Stomach smooth muscle (tissue), 2 donors: ENCODE data around the gene PTPN1.

ENCODE experiments used
- H3K27ac ChIP-seq: one replicate; pipeline ENCODE4 v1.7.0; 2013; ENCODE audit warnings: mild to moderate bottlenecking, low read length, inconsistent platforms
- H3K27me3 ChIP-seq, 2 donors: one replicate each; pipeline ENCODE4 v1.7.0; 2013; ENCODE audit warnings: low read length in 2 of 2; ENCODE audit not compliant: insufficient read depth in 2 of 2, control insufficient read depth in 1 of 2
- H3K36me3 ChIP-seq, 2 donors: one replicate each; pipeline ENCODE4 v1.7.0; 2013; ENCODE audit warnings: low read length in 2 of 2; ENCODE audit not compliant: control insufficient read depth in 2 of 2, insufficient read depth in 2 of 2
- H3K4me1 ChIP-seq: one replicate; pipeline ENCODE4 v1.7.0; 2013; ENCODE audit warnings: low read length; ENCODE audit not compliant: control insufficient read depth, insufficient read depth
- H3K4me3 ChIP-seq, 2 donors: one replicate each; pipeline ENCODE4 v1.7.0; 2013; ENCODE audit warnings: low read length in 2 of 2
- H3K9ac ChIP-seq, 2 donors: one replicate each; pipeline ENCODE4 v1.7.0; 2013; ENCODE audit warnings: low read length in 2 of 2, mild to moderate bottlenecking in 1 of 2
- H3K9me3 ChIP-seq, 2 donors: one replicate each; pipeline ENCODE4 v1.7.0; 2013; ENCODE audit warnings: low read length in 2 of 2; ENCODE audit not compliant: control insufficient read depth in 2 of 2
- donor health status: healthy.
- donor health status: Pancreatic carcinoma.

Gene PTPN1

GRCh38 chr20:50605136-50605535, 95.0 kb downstream of the PTPN1 start:
- H3K27me3 ChIP-seq = no peaks in the 10 kb centered on the region
- H3K27ac ChIP-seq = no peak overlapping the region
- H3K4me3 ChIP-seq = no peak overlapping the region
- no peaks in the 10 kb centered on the region for H3K4me1 ChIP-seq
- no peaks in the 10 kb centered on the region for H3K9me3 ChIP-seq
- H3K9ac ChIP-seq = no peak overlapping the region
- no peaks in the 10 kb centered on the region for H3K36me3 ChIP-seq

GRCh38 chr20:50607436-50607835, 97.3 kb downstream of the PTPN1 start:
- H3K9ac ChIP-seq = no peak overlapping the region
- no peaks in the 10 kb centered on the region for H3K27me3 ChIP-seq
- no peak overlapping the region for H3K27ac ChIP-seq
- H3K4me3 ChIP-seq = no peak overlapping the region
- no peaks in the 10 kb centered on the region for H3K4me1 ChIP-seq
- no peaks in the 10 kb centered on the region for H3K9me3 ChIP-seq
- H3K36me3 ChIP-seq = no peaks in the 10 kb centered on the region

DNA sequence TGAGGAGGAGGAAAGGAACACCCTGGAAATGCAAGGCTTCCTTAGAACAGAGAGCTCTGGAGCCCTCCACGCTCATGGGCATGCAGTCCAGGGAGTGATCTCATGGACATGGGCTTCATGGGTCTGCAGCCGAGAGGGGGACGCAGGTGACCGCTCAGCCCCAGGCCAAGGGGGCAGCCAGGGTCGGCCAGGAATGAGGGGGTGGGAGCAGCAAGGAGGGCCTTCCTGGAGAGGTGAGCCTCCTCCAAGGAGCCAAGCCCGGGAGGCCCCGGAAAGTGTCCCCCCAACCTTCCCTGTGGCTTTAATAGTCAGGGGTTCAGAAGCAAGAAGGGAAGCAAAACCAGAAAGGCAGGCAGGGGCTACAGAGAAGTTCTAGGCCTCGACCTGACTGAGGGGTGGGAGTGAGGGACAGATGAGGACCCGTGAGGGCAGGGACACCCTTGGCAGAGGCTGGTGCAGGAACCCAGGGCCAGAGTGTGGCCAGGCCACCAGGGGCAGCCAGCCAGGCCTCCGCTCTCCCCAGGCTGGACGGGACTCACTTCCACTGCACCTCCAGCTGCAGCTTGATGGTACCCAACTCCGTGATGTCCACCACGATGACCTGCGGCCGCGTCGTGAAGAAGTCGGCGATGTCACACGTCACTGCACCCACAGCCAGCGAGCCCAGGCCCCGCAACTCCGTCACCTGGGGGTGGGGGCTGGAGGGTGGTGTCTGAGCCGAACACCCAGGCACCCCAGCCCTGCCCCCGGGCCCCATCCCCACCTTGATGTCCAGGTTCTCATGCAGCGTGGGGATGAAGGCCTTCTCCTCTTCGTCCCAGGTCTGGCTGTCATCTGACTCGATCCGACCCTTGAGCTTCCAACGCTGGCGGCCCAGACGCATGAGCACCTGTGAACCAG, 97.9 kb downstream of the PTPN1 start:
- H3K27ac ChIP-seq = no peak overlapping the region
- no peaks in the 10 kb centered on the region for H3K9me3 ChIP-seq
- no peaks in the 10 kb centered on the region for H3K4me1 ChIP-seq
- H3K9ac ChIP-seq = no peak overlapping the region
- no peaks in the 10 kb centered on the region for H3K27me3 ChIP-seq
- no peak overlapping the region for H3K4me3 ChIP-seq
- no peaks in the 10 kb centered on the region for H3K36me3 ChIP-seq

- H3K4me3 ChIP-seq = no peak overlapping the region
- no peaks in the 10 kb centered on the region for H3K27me3 ChIP-seq
- no peaks in the 10 kb centered on the region for H3K4me1 ChIP-seq
- H3K9ac ChIP-seq = no peak overlapping the region
- H3K27ac ChIP-seq = no peak overlapping the region
- no peaks in the 10 kb centered on the region for H3K36me3 ChIP-seq
- H3K9me3 ChIP-seq = no peaks in the 10 kb centered on the region
Observed at GRCh38 chr20:50608750-50609104, 98.5 kb downstream of the PTPN1 start.

DNA sequence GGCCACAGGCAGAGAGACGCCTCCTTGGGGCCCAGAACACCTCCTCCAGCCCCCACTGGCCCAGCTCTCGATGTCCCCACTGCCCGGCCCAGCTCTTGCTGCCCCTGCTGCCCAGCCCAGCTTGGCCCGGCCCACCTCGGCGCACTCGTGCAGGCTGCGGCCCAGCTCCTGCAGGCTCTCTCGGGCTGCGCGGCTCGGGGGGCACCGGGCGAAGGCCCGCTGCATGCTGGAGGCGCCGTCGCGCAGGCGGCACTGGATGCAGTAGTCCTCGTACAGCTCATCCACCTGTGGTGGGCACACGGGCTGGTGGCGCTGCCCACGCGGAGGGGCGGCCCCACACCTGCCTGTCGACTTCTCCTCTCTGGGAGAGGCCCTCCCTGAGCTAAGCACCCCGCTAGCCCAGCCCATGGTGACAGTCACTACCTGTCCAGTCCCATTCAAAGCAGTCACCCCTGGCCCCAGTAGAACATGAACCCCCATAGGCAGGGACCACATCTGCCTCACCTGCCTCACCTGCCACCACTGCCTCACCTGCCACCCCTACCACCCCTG, 99.3 kb downstream of the PTPN1 start:
- Histone ChIP-seq H3K27ac (no peak overlapping the region), H3K4me1 (no peaks in the 10 kb centered on the region), H3K27me3 (no peaks in the 10 kb centered on the region), H3K36me3 (no peaks in the 10 kb centered on the region), H3K9me3 (no peaks in the 10 kb centered on the region), H3K4me3 (no peak overlapping the region), H3K9ac (no peak overlapping the region)

DNA sequence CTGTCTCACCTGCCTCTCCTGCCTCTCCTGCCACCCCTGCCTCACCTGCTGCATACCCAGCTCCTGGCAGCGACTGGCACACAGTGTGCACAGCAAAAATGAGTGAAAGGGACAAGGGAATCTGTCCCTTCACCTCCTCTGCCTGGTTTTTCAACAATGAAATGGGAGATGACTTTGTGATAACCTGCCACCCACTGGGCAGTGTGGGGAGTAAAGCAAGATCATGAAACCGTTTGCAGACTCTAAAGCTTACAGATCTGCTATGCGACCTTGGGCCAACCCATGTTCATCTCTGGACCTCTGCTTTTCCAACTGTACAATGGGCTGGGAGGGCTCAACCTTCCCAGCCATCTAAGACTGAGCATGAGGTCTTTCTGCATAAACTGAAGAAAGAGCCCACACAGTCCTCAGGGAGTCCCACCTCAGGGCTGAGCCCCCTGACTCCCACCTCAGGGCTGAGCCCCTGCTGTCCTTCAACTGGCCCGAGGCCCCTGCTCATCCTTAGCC, 100.1 kb downstream of the PTPN1 start:
- no peak overlapping the region for H3K27ac ChIP-seq
- no peaks in the 10 kb centered on the region for H3K27me3 ChIP-seq
- no peaks in the 10 kb centered on the region for H3K9me3 ChIP-seq
- H3K4me3 ChIP-seq = no peak overlapping the region
- no peaks in the 10 kb centered on the region for H3K4me1 ChIP-seq
- no peaks in the 10 kb centered on the region for H3K36me3 ChIP-seq
- no peak overlapping the region for H3K9ac ChIP-seq

GRCh38 chr20:50611128-50611810, 101.1 kb downstream of the PTPN1 start:
- H3K27ac ChIP-seq = no peak overlapping the region
- no peaks in the 10 kb centered on the region for H3K9me3 ChIP-seq
- no peak overlapping the region for H3K4me3 ChIP-seq
- H3K27me3 ChIP-seq = no peaks in the 10 kb centered on the region
- no peaks in the 10 kb centered on the region for H3K36me3 ChIP-seq
- no peak overlapping the region for H3K9ac ChIP-seq
- H3K4me1 ChIP-seq = no peaks in the 10 kb centered on the region

- Histone ChIP-seq H3K9me3 (no peaks in the 10 kb centered on the region), H3K9ac (no peak overlapping the region), H3K27ac (no peak overlapping the region), H3K27me3 (no peaks in the 10 kb centered on the region), H3K36me3 (no peaks in the 10 kb centered on the region), H3K4me1 (no peaks in the 10 kb centered on the region), H3K4me3 (no peak overlapping the region)
Observed at GRCh38 chr20:50613438-50614169, 103.4 kb downstream of the PTPN1 start.

- Histone ChIP-seq H3K27me3 (no peaks in the 10 kb centered on the region), H3K9ac (no peak overlapping the region), H3K4me1 (no peaks in the 10 kb centered on the region), H3K4me3 (no peak overlapping the region), H3K27ac (no peak overlapping the region), H3K36me3 (peaks cover 0 to 2% of the 10 kb centered on the region in 2 donors), H3K9me3 (no peaks in the 10 kb centered on the region)
Observed at GRCh38 chr20:50615407-50615806, 105.2 kb downstream of the PTPN1 start.

DNA sequence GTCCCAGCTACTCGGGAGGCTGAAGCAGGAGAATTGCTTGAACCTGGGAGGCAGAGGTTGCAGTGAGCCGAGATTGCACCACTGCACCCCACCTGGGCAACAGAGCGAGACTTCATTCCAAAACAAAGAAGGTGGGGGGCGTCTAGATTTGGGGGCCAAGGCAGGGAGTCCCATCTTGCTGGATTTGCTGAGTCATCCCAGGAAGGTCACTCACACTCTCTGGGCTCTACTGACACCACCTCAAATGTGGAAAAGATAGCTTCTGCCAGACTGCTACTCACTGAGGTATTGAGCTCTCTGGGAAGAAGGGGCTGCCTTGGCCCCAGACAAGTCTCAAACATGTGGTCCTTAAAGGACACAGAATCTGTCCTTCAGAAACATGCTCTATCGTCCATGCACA, 106.8 kb downstream of the PTPN1 start:
- no peak overlapping the region for H3K4me3 ChIP-seq
- no peak overlapping the region for H3K9ac ChIP-seq
- no peaks in the 10 kb centered on the region for H3K27me3 ChIP-seq
- H3K27ac ChIP-seq = no peak overlapping the region
- peaks cover 0 to 2% of the 10 kb centered on the region in 2 donors for H3K36me3 ChIP-seq
- peaks cover 5 to 14% of the 10 kb centered on the region in 2 donors for H3K9me3 ChIP-seq
- no peaks in the 10 kb centered on the region for H3K4me1 ChIP-seq
